IPS-20b (cell line): ENCODE measurements around the gene SCG2.

Experiments used
- H3K27ac ChIP-seq: one replicate; pipeline ENCODE4 v1.5.1; 2013; ENCODE audit warnings: low read length
- H3K27me3 ChIP-seq: 2 replicates; pipeline ENCODE4 v1.6.1; 2013; ENCODE audit warnings: mild to moderate bottlenecking, low read length, inconsistent platforms; ENCODE audit not compliant: insufficient read depth
- H3K36me3 ChIP-seq: 2 replicates; pipeline ENCODE4 v1.6.1; 2013; ENCODE audit warnings: low read depth, mild to moderate bottlenecking, inconsistent platforms, low read length, moderate library complexity; ENCODE audit not compliant: insufficient read depth
- H3K4me1 ChIP-seq: 2 replicates; pipeline ENCODE4 v1.6.1; 2013; ENCODE audit warnings: mild to moderate bottlenecking, control low read depth, inconsistent platforms, low read length, moderate library complexity; ENCODE audit not compliant: insufficient read depth
- H3K4me3 ChIP-seq: 2 replicates; pipeline ENCODE4 v1.5.1; 2013; ENCODE audit warnings: mild to moderate bottlenecking, low read length, inconsistent platforms
- H3K9ac ChIP-seq: 2 replicates; pipeline ENCODE4 v1.6.1; 2013; ENCODE audit warnings: low read depth, mild to moderate bottlenecking, inconsistent platforms, low read length, moderate library complexity
- H3K9me3 ChIP-seq: 2 replicates; pipeline ENCODE4 v1.6.1; 2013; ENCODE audit warnings: mild to moderate bottlenecking, low read depth, low read length, inconsistent platforms; ENCODE audit not compliant: insufficient read depth

The SCG2 gene

GRCh38 chr2:223563462-223563861, 38.7 kb downstream of the SCG2 start:
- Histone ChIP-seq H3K27ac (no peak overlapping the region), H3K4me3 (no peak overlapping the region), H3K4me1 (peaks cover 12% of the 10 kb centered on the region), H3K36me3 (no peaks in the 10 kb centered on the region), H3K27me3 (no peaks in the 10 kb centered on the region), H3K9ac (no peak overlapping the region; the same call in 1 of the 2 replicates), H3K9me3 (no peaks in the 10 kb centered on the region)

DNA sequence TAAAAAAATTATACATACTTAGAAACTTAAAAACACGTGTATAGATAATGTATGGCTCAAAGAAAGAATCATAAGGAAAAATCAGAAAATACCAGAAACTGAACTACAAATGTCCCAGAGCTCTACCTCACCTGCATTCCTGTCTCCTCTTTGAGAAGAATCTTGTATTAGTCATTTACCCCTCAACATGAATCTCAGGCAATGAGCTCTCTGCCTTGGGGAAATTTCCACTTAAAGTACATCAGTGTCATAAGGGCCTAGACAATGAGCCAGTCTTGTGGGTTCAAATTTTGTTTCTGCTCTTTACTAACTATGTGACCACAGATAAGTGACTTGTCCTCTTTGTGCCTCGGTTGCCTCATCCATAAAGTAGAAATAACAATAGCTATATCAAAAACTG, 40.1 kb downstream of the SCG2 start:
- Histone ChIP-seq H3K4me3 (no peak overlapping the region), H3K36me3 (no peaks in the 10 kb centered on the region), H3K9ac (no peak overlapping the region), H3K4me1 (peaks cover 12% of the 10 kb centered on the region), H3K9me3 (no peaks in the 10 kb centered on the region), H3K27me3 (no peaks in the 10 kb centered on the region), H3K27ac (no peak overlapping the region)

- no peaks in the 10 kb centered on the region for H3K9me3 ChIP-seq
- peaks cover 12% of the 10 kb centered on the region for H3K4me1 ChIP-seq
- no peaks in the 10 kb centered on the region for H3K27me3 ChIP-seq
- no peak overlapping the region for H3K27ac ChIP-seq
- H3K9ac ChIP-seq = no peak overlapping the region
- no peaks in the 10 kb centered on the region for H3K36me3 ChIP-seq
- H3K4me3 ChIP-seq = no peak overlapping the region
These were observed 41.3 kb downstream of the SCG2 start for GRCh38 chr2:223560749-223561435.

DNA sequence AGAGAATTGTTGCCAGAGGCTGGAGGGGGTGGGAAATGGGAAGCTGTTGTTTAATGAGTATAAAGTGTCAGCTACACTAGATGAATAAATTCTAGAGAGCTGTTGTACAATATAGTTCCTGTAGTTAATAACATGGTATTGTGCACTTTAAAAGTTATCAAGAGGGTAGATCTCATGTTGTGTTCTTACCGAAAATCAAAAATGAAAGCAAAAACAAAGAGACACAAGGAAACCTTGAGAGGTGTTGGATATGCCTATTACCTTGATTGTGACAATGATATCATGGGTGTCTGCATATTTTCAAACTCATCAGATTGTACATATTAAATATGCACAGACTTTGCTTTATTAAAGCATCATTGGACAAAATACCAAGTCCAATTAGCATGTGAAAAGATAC, 43.2 kb downstream of the SCG2 start:
- H3K9me3 ChIP-seq = no peaks in the 10 kb centered on the region
- H3K9ac ChIP-seq = no peak overlapping the region
- no peaks in the 10 kb centered on the region for H3K27me3 ChIP-seq
- H3K27ac ChIP-seq = no peak overlapping the region
- H3K4me3 ChIP-seq = no peak overlapping the region
- H3K36me3 ChIP-seq = no peaks in the 10 kb centered on the region
- peaks cover 12% of the 10 kb centered on the region for H3K4me1 ChIP-seq

DNA sequence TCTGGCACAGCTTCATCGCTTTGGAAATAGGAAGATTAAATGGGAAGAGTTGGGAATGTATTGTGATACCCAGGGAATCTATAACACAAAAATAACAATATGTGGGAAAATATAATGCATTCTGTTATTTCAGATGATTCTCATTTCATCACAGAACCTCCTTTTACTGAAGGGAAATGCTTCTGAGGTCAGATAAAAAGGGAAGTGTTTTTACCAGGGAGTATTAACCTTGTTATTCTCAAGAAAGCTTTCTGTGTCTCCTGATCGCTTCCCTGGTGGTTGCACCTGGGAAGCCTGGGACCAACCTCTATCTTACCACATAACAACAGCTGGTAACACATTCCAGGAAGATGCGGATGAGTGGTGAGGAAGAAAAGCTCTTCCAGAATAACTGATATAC, 47.2 kb downstream of the SCG2 start:
- Histone ChIP-seq H3K27me3 (no peaks in the 10 kb centered on the region), H3K9me3 (peaks cover 4% of the 10 kb centered on the region; the same call in 1 of the 2 replicates), H3K36me3 (no peaks in the 10 kb centered on the region), H3K4me1 (no peaks in the 10 kb centered on the region), H3K27ac (no peak overlapping the region), H3K9ac (no peak overlapping the region), H3K4me3 (no peak overlapping the region)

- Histone ChIP-seq H3K4me1 (no peaks in the 10 kb centered on the region), H3K27me3 (no peaks in the 10 kb centered on the region), H3K9ac (no peak overlapping the region), H3K27ac (no peak overlapping the region), H3K36me3 (no peaks in the 10 kb centered on the region), H3K9me3 (peaks cover 4% of the 10 kb centered on the region; the same call in 1 of the 2 replicates), H3K4me3 (no peak overlapping the region)
These were observed 52.9 kb downstream of the SCG2 start for GRCh38 chr2:223549215-223549614.

DNA sequence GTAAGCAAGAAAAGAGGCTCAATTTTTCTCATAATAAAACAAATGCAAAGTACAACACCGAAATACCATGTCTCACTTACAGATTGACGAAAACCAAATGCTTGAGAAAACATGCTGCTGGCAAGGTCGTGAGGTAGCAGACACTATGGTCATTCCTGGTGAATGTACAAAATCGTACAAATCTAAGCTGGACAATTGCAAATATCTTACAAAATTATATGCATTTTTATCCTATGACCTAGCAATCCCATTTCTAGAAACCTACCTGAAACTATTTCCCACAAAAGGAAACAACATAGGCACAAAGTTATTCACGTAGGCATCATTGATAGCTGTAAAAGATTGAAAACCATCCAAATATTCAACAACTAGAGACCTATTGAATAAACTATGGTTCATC, 54.0 kb downstream of the SCG2 start:
- no peaks in the 10 kb centered on the region for H3K27me3 ChIP-seq
- H3K36me3 ChIP-seq = no peaks in the 10 kb centered on the region
- no peaks in the 10 kb centered on the region for H3K4me1 ChIP-seq
- H3K4me3 ChIP-seq = no peak overlapping the region
- H3K9me3 ChIP-seq = peaks cover 4% of the 10 kb centered on the region; the same call in 1 of the 2 replicates
- no peak overlapping the region for H3K9ac ChIP-seq
- no peak overlapping the region for H3K27ac ChIP-seq
